T-helper 1 cell treated with Interleukin-12 subunit alpha and Interleukin-12 subunit beta and Interleukin-4 antibody, amounts not matched to agents 30 μg/mL and 1 μg/mL, for 36 hours (primary cell): ENCODE data around the gene NFATC3.
"Not testable (repeated sequence)": the region's sequence is repeated elsewhere in the genome, so short reads cannot be mapped to it uniquely, and the experiment has no call there.

Experiments used
- H3K27ac Mint-ChIP-seq: one replicate; pipeline ENCODE4 v1.8.0; 2021; ENCODE audit warnings: mild to moderate bottlenecking, mixed read lengths
- H3K27me3 Mint-ChIP-seq: one replicate; pipeline ENCODE4 v1.8.0; 2021; ENCODE audit warnings: low read depth, mixed read lengths
- H3K36me3 Mint-ChIP-seq: one replicate; pipeline ENCODE4 v1.8.0; 2021; ENCODE audit warnings: low read depth, mixed read lengths
- H3K4me1 Mint-ChIP-seq: one replicate; pipeline ENCODE4 v1.8.0; 2021; ENCODE audit warnings: low read depth, mixed read lengths
- H3K4me3 Mint-ChIP-seq: one replicate; pipeline ENCODE4 v1.8.0; 2021; ENCODE audit warnings: mild to moderate bottlenecking, moderate library complexity, mixed read lengths
- H3K9me3 Mint-ChIP-seq: one replicate; pipeline ENCODE4 v1.8.0; 2021; ENCODE audit warnings: mixed read lengths

Gene NFATC3

DNA sequence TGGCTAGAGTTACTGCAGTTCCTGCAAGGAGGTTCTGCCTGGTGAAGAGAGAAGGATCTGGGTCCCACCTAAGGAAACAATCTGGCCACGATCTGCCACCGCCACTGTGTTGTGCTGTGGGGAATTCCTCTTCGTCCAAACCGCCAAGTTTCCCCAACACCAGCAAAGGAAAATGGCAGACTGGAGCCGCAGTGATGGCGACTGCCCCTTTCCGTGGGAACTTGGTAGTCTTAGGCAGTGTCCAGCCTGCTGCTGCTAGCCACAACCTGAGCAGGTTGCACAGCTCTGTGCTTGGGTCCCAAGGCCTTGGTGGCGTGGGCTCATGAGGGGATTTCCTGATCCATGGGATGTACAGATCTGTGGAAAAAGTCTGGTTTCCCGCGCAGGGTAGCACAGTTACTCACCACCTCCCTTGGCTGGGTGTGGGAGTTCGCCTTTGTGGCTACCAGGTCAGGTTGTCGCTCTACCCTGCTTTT lies 28.6 kb downstream of the NFATC3 start:
- no peak overlapping the region for H3K4me3 Mint-ChIP-seq
- H3K27ac Mint-ChIP-seq = no peak overlapping the region
- H3K4me1 Mint-ChIP-seq = peaks cover 45% of the 10 kb centered on the region
- peaks cover 27% of the 10 kb centered on the region for H3K9me3 Mint-ChIP-seq
- H3K36me3 Mint-ChIP-seq = peaks cover 35% of the 10 kb centered on the region
- H3K27me3 Mint-ChIP-seq = no peaks in the 10 kb centered on the region

GRCh38 chr16:68114939-68115338 lies 29.8 kb downstream of the NFATC3 start:
- peaks cover 46% of the 10 kb centered on the region for H3K4me1 Mint-ChIP-seq
- peaks cover 26% of the 10 kb centered on the region for H3K36me3 Mint-ChIP-seq
- H3K9me3 Mint-ChIP-seq = peaks cover 15% of the 10 kb centered on the region
- not testable (repeated sequence) for H3K4me3 Mint-ChIP-seq, H3K27ac Mint-ChIP-seq, H3K27me3 Mint-ChIP-seq

DNA sequence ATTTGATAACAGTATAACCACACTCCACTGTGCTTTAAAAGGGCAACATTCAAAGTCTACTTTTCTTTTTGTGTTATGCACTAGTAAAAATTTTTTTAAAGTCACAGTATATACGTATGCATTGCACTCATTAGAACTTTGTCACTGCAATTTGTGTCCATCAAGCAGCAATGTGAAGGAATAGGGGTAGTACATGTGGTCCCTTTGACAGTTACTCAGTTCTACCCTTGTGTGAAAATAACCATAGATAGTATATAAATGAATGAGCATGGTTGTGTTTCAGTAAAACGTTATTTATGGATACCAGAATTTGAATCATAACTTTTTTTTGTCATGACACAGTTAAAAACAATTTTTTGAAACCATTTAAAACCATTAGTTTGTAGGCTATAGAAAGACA lies 30.7 kb downstream of the NFATC3 start:
- no peak overlapping the region for H3K27ac Mint-ChIP-seq
- no peak overlapping the region for H3K4me3 Mint-ChIP-seq
- no peaks in the 10 kb centered on the region for H3K27me3 Mint-ChIP-seq
- peaks cover 22% of the 10 kb centered on the region for H3K36me3 Mint-ChIP-seq
- H3K9me3 Mint-ChIP-seq = peaks cover 10% of the 10 kb centered on the region
- H3K4me1 Mint-ChIP-seq = peaks cover 43% of the 10 kb centered on the region

GRCh38 chr16:68116256-68116867 lies 31.2 kb downstream of the NFATC3 start:
- Mint-ChIP-seq H3K4me3 (no peak overlapping the region), H3K4me1 (peaks cover 42% of the 10 kb centered on the region), H3K27ac (no peak overlapping the region)

DNA sequence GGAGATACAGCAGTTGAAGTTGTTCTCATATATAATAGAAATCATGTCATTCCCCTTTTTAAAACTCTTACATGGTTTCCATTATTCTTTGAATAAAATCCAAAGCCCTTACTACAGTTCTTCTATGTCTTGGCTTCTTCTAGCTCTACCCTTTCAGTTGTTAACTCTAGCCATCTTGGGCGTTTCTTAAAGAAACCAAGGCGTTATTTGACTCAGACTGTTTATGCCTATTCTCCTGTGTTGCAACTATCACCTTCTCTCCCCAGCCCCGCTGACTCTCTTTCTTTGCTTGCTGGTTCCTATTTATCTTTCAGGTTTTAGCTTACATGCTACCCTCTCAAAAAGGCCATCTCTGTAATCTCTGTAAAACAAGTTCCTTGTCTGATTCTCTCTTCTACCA lies 32.7 kb downstream of the NFATC3 start:
- H3K9me3 Mint-ChIP-seq = peaks cover under 1% of the 10 kb centered on the region
- H3K36me3 Mint-ChIP-seq = peaks cover 19% of the 10 kb centered on the region
- H3K27ac Mint-ChIP-seq = peak overlapping the region; percentile 15
- no peaks in the 10 kb centered on the region for H3K27me3 Mint-ChIP-seq
- peaks cover 46% of the 10 kb centered on the region for H3K4me1 Mint-ChIP-seq
- peak overlapping the region; percentile 4 for H3K4me3 Mint-ChIP-seq

More at GRCh38 chr16:68116256-68116867, 31.2 kb downstream of the NFATC3 start:
- H3K27me3 Mint-ChIP-seq = no peaks in the 10 kb centered on the region
- peaks cover 16% of the 10 kb centered on the region for H3K36me3 Mint-ChIP-seq
- H3K9me3 Mint-ChIP-seq = peaks cover 5% of the 10 kb centered on the region

DNA sequence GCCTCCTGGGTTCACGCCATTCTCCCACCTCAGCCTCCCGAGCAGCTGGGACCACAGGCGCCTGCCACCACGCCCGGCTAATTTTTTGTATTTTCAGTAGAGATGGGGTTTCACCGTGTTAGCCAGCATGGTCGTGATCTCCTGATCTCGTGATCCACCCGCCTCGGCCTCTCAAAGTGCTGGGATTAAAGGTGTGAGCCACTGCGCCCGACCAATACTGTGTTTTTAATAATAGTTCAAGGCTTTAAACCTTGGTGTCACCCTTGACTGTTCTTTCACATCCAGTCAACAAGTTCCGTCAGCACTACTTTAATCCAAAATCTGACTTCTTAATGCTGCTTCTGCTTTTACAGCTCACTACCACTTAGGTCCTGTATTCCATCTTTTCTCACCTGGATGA lies 33.8 kb downstream of the NFATC3 start:
- Mint-ChIP-seq H3K36me3 (peaks cover 16% of the 10 kb centered on the region), H3K4me1 (peaks cover 43% of the 10 kb centered on the region)
- not testable (repeated sequence) for H3K4me3 Mint-ChIP-seq, H3K27ac Mint-ChIP-seq, H3K27me3 Mint-ChIP-seq, H3K9me3 Mint-ChIP-seq

GRCh38 chr16:68120496-68120895 lies 35.3 kb downstream of the NFATC3 start:
- Mint-ChIP-seq H3K4me1 (peaks cover 45% of the 10 kb centered on the region), H3K36me3 (peaks cover 19% of the 10 kb centered on the region)
- H3K4me3 Mint-ChIP-seq, H3K27me3 Mint-ChIP-seq, H3K27ac Mint-ChIP-seq, H3K9me3 Mint-ChIP-seq: not testable (repeated sequence)

GRCh38 chr16:68126395-68126794 lies 41.2 kb downstream of the NFATC3 start:
- peaks cover 36% of the 10 kb centered on the region for H3K4me1 Mint-ChIP-seq
- H3K27ac Mint-ChIP-seq = no peak overlapping the region
- H3K27me3 Mint-ChIP-seq = no peaks in the 10 kb centered on the region
- no peak overlapping the region for H3K4me3 Mint-ChIP-seq
- H3K36me3 Mint-ChIP-seq = peaks cover 22% of the 10 kb centered on the region
- H3K9me3 Mint-ChIP-seq = no peaks in the 10 kb centered on the region

DNA sequence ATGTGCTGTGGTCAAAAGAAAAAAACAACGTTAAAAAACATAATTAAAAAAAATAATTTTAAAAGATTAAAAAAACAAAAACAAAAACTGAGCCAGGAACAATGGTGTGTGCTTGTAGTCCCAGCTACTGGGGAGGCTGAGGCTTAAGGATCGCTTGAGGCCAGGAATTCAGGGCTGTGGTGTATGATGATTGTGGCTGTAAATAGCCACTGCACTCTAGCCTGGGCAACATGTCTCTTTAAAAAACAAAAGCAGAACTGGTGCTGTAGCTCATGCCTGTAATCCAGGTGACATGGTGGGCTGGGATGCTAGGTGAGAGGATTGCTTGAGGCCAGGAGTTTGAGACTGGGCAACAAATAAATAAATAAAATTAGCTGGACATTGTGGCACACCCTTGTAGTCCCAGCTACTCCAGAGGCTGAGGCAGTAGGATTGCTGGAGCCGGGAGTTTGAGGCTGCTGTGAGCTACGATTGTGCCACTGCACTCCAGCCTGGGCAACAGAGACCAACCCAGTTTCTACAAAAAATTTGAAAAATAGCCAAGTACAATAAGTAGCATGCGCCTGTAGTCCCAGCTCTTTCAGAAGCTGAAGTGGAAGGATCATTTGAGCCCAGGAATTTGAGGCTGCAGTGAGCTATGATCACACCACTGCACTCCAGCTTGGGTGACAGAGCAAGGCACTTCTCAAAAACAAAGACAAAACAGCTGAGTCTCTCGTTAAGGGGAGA lies 43.6 kb downstream of the NFATC3 start:
- Mint-ChIP-seq H3K4me1 (peaks cover 34% of the 10 kb centered on the region), H3K9me3 (no peaks in the 10 kb centered on the region), H3K4me3 (no peak overlapping the region), H3K36me3 (peaks cover 18% of the 10 kb centered on the region), H3K27ac (no peak overlapping the region), H3K27me3 (no peaks in the 10 kb centered on the region)

GRCh38 chr16:68130520-68130919 lies 45.4 kb downstream of the NFATC3 start:
- Mint-ChIP-seq H3K9me3 (no peaks in the 10 kb centered on the region), H3K27me3 (no peaks in the 10 kb centered on the region), H3K4me1 (peaks cover 31% of the 10 kb centered on the region), H3K36me3 (peaks cover 18% of the 10 kb centered on the region), H3K4me3 (no peak overlapping the region), H3K27ac (no peak overlapping the region)

- H3K4me3 Mint-ChIP-seq = peak overlapping the region; percentile 43
- peaks cover 32% of the 10 kb centered on the region for H3K4me1 Mint-ChIP-seq
- peak overlapping the region; percentile 29 for H3K27ac Mint-ChIP-seq
- H3K27me3 Mint-ChIP-seq = no peaks in the 10 kb centered on the region
- H3K9me3 Mint-ChIP-seq = no peaks in the 10 kb centered on the region
- peaks cover 19% of the 10 kb centered on the region for H3K36me3 Mint-ChIP-seq
Observed at GRCh38 chr16:68131813-68132706, 46.9 kb downstream of the NFATC3 start.

DNA sequence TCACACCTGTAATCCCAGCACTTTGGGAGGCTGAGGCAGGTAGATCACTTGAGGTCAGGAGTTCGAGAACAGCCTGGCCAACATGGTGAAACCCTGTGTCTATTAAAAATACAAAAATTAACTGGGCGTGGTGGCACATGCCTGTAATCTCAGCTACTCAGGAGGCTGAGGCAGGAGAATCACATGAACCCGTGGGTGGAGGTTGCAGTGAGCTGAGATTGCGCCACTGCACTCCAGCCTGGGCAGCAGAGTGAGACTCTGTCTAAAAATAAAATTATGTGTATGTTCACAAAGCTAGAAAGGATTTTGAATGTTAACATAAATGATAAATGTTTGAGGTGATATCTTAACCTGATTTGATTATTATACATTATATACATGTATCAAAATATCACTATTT lies 47.8 kb downstream of the NFATC3 start:
- not testable (repeated sequence) for H3K9me3 Mint-ChIP-seq, H3K4me3 Mint-ChIP-seq, H3K27me3 Mint-ChIP-seq, H3K27ac Mint-ChIP-seq
- Mint-ChIP-seq H3K4me1 (peaks cover 27% of the 10 kb centered on the region), H3K36me3 (peaks cover 16% of the 10 kb centered on the region)

GRCh38 chr16:68134644-68135043 lies 49.5 kb downstream of the NFATC3 start:
- Mint-ChIP-seq H3K27me3 (no peaks in the 10 kb centered on the region), H3K36me3 (peaks cover 27% of the 10 kb centered on the region), H3K9me3 (no peaks in the 10 kb centered on the region), H3K4me3 (no peak overlapping the region), H3K4me1 (peaks cover 29% of the 10 kb centered on the region), H3K27ac (no peak overlapping the region)

DNA sequence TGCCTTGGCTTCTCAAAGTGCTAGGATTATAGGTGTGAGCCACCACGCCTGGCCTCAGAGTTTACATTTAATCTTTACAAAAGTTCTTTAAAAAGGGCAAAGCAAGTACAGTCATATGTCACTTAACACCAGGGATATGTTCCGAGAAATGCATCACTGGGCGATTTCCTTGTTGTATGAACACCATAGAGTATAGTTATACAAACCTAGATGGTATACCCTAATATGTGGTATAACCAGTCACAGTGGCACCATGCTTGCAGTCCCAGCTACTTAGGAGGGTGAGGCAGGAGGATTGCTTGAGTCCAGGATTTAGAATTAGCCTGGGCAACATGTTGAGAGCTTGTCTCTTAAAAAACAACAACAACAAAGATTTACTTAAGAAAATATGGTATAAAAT lies 51.3 kb downstream of the NFATC3 start:
- Mint-ChIP-seq H3K4me3 (no peak overlapping the region), H3K36me3 (peaks cover 35% of the 10 kb centered on the region), H3K4me1 (peaks cover 23% of the 10 kb centered on the region), H3K9me3 (no peaks in the 10 kb centered on the region), H3K27me3 (no peaks in the 10 kb centered on the region), H3K27ac (no peak overlapping the region)
